DMS153 treated with DMSO at 0.1 percent for 48 hours (cell line): ENCODE data around the gene CCDC13.
"Not testable (repeated sequence)": the region's sequence is repeated elsewhere in the genome, so short reads cannot be mapped to it uniquely, and the experiment has no call there.

Experiments used
- DNase-seq: peaks from one replicate; lab custom pipeline; 2025; ENCODE audit not compliant: unreplicated experiment; lab: John Stamatoyannopoulos, UW

Gene CCDC13

GRCh38 chr3:42772670-42773408 lies at the start of gene CCDC13:
CCDC13 (minus strand) TSS chr3:42773253; CDS start chr3:42758345, 14,908 bp downstream.
- DNase-seq, result peak; percentile 46

- DNase-seq, result no peak
Observed at GRCh38 chr3:42822828-42823227, 49.8 kb upstream of the CCDC13 start.

GRCh38 chr3:42820746-42821051 lies 47.6 kb upstream of the CCDC13 start:
- no peak for DNase-seq

GRCh38 chr3:42819351-42819965 lies 46.4 kb upstream of the CCDC13 start:
- peak; percentile 65 for DNase-seq

GRCh38 chr3:42815826-42816225 lies 42.8 kb upstream of the CCDC13 start:
- DNase-seq, result no peak

GRCh38 chr3:42814914-42815507 lies 42.0 kb upstream of the CCDC13 start:
- no peak for DNase-seq

- DNase-seq, result no peak
Observed at GRCh38 chr3:42814246-42814645, 41.2 kb upstream of the CCDC13 start.

GRCh38 chr3:42811118-42811883 lies 38.2 kb upstream of the CCDC13 start:
- not testable (repeated sequence) for DNase-seq

- not testable (repeated sequence) for DNase-seq
Observed at GRCh38 chr3:42810706-42811105, 37.7 kb upstream of the CCDC13 start.

GRCh38 chr3:42809202-42809601 lies 36.1 kb upstream of the CCDC13 start, which contains the start of gene ACKR2:
ACKR2 (plus strand) TSS chr3:42809445; CDS start chr3:42864503, 55,058 bp downstream.
- DNase-seq, result no peak

- DNase-seq, result no peak
Observed at GRCh38 chr3:42807929-42808328, 34.9 kb upstream of the CCDC13 start.

- no peak for DNase-seq
Observed at GRCh38 chr3:42805141-42805821, 32.2 kb upstream of the CCDC13 start.

GRCh38 chr3:42804831-42805132 lies 31.7 kb upstream of the CCDC13 start:
- no peak for DNase-seq

GRCh38 chr3:42804106-42804830 lies 31.2 kb upstream of the CCDC13 start, which contains the start of gene HIGD1A:
HIGD1A (minus strand) TSS chr3:42804490; CDS start chr3:42794253, 10,237 bp downstream.
- DNase-seq, result peak; percentile 63

GRCh38 chr3:42803414-42804105 lies 30.5 kb upstream of the CCDC13 start:
- no peak for DNase-seq

- DNase-seq, result no peak
Observed at GRCh38 chr3:42802876-42803413, 29.9 kb upstream of the CCDC13 start.

GRCh38 chr3:42801784-42802183 lies 28.7 kb upstream of the CCDC13 start:
- no peak for DNase-seq

GRCh38 chr3:42801048-42801620 lies 28.1 kb upstream of the CCDC13 start:
- DNase-seq, result no peak

GRCh38 chr3:42800251-42800650 lies 27.2 kb upstream of the CCDC13 start:
- no peak for DNase-seq
